Esophagus muscularis mucosa (tissue), 4 donors: ENCODE results near the gene VILL. TPM values are rescaled to one million over a fixed set of nuclear protein-coding genes. Genes with fewer than 3 reads are reported as not detected.

ENCODE experiments used
- DNase-seq: peaks from one replicate; pipeline ENCODE4 v3.0.0-alpha.2; 2017; ENCODE audit errors: extremely low spot score
- H3K27ac ChIP-seq, 4 donors: fragments of 200-600 bp; sonication (generic); replicated peaks in 1 of 4; 1 replicate in 3 of 4; 2 replicates in 1 of 4; pipeline ENCODE4 v1.5.1; 2016 to 2019; ENCODE audit warnings: mild to moderate bottlenecking in 1 of 4
- H3K27me3 ChIP-seq, 4 donors: fragments of 200-600 bp; sonication (generic); one replicate each; pipeline versions ENCODE4 v1.5.1 to v1.6.0; 2016 to 2019
- H3K36me3 ChIP-seq, 4 donors: fragments of 200-600 bp; sonication (generic); one replicate each; pipeline ENCODE4 v1.5.1; 2016 to 2019
- H3K4me1 ChIP-seq, 4 donors: fragments of 200-600 bp; sonication (generic); one replicate each; pipeline ENCODE4 v1.5.1; 2016 to 2019
- H3K4me3 ChIP-seq, 4 donors: fragments of 200-600 bp; sonication (generic); 1 replicate in 2 of 4; 2 replicates in 2 of 4; pipeline ENCODE4 v1.5.1; 2016 to 2019; ENCODE audit warnings: mild to moderate bottlenecking in 4 of 4, moderate library complexity in 1 of 4
- H3K9me3 ChIP-seq, 4 donors: fragments of 200-600 bp; sonication (generic); 1 replicate in 3 of 4; 2 replicates in 1 of 4; pipeline ENCODE4 v1.5.1; 2016 to 2019
- CTCF ChIP-seq, 3 experiments: fragments of 200-600 bp in 2 of 3; fragments of 450-650 bp in 1 of 3; sonication (generic) in 2 of 3; IDR thresholded peaks; one replicate each; pipeline ENCODE4 v1.5.1; 2017 to 2019; ENCODE audit warnings: antibody characterized with exemption in 3 of 3, mild to moderate bottlenecking in 2 of 3, moderate library complexity in 1 of 3
- EP300 ChIP-seq: sonication (generic); formaldehyde crosslinking; IDR thresholded peaks from one replicate; pipeline ENCODE4 v1.6.1; 2017; ENCODE audit warnings: antibody characterized with exemption
- POLR2A ChIP-seq: fragments of 450-650 bp; IDR thresholded peaks from one replicate; pipeline ENCODE4 v1.6.1; 2017; ENCODE audit warnings: antibody characterized with exemption, moderate library complexity, mild to moderate bottlenecking, low read depth
- POLR2AphosphoS5 ChIP-seq, 2 donors: sonication (generic); formaldehyde crosslinking; IDR thresholded peaks; one replicate each; pipeline ENCODE4 v1.6.1; 2017; ENCODE audit warnings: antibody characterized with exemption in 2 of 2
- WGBS: methylation state at CpG from one replicate; pipeline ENCODE4 v1.1.5; 2018; 5-methylcytosine and 5-hydroxymethylcytosine counted together
- intact Hi-C: fragments of 100-400 bp; cut with DNase I; formaldehyde crosslinking; loops from one replicate; pipeline ENCODE4 v1.15.1; 2023
- total RNA-seq, 4 donors: library from RNA; depleted of rRNA; stranded (reverse); fragments of >200 nt; gene quantifications; one replicate each; pipeline versions ENCODE4 v1.1.0 to v1.2.1, GENCODE V29; 2016

Gene VILL
- total RNA-seq, 4 donors from 2014 or later = 3.2 to 5.1 (median 4.4) TPM

- 89% methylated on average over 17 of the region's 21 CpGs for WGBS
- TF ChIP-seq EP300 = no peak
- TF ChIP-seq POLR2A = no peak
- TF ChIP-seq POLR2AphosphoS5 (IDR thresholded peaks at IDR 0.05) = no peak
- TF ChIP-seq CTCF (IDR thresholded peaks at IDR 0.05) = no peak
- Histone ChIP-seq H3K27ac (no peak overlapping the region), H3K4me3 (no peak overlapping the region), H3K36me3 (peaks cover 23 to 83% (median 64%) of the 10 kb centered on the region in 4 donors), H3K4me1 (no peaks in the 10 kb centered on the region), H3K9me3 (peaks cover 0 to 4% (median 1%) of the 10 kb centered on the region in 4 donors), H3K27me3 (no peaks in the 10 kb centered on the region)
- intact Hi-C loops = no loop called here
- no peak for DNase-seq
Observed at GRCh38 chr3:38011111-38011510, 20.5 kb downstream of the VILL start.

GRCh38 chr3:38015485-38015884 is 24.9 kb downstream of the VILL start:
- intact Hi-C loops = no loop called here
- Histone ChIP-seq H3K27ac (no peak overlapping the region), H3K4me1 (no peaks in the 10 kb centered on the region), H3K4me3 (no peak overlapping the region), H3K27me3 (no peaks in the 10 kb centered on the region), H3K9me3 (peaks cover 0 to 9% (median 3%) of the 10 kb centered on the region in 4 donors), H3K36me3 (peaks cover 31 to 84% (median 66%) of the 10 kb centered on the region in 4 donors)
- DNase-seq = no peak
- 85% methylated on average over 3 of the region's 3 CpGs for WGBS
- TF ChIP-seq POLR2AphosphoS5 (IDR thresholded peaks at IDR 0.05) = no peak
- TF ChIP-seq CTCF (IDR thresholded peaks at IDR 0.05) = no peak
- no peak for TF ChIP-seq EP300
- no peak for TF ChIP-seq POLR2A

- peaks cover 0 to 9% (median 3%) of the 10 kb centered on the region in 4 donors for H3K9me3 ChIP-seq
- no peak overlapping the region for H3K4me3 ChIP-seq
- intact Hi-C loops = no loop called here
- WGBS = 87% methylated on average over 2 of the region's 3 CpGs
- peaks cover 28 to 79% (median 62%) of the 10 kb centered on the region in 4 donors for H3K36me3 ChIP-seq
- no peaks in the 10 kb centered on the region for H3K27me3 ChIP-seq
- DNase-seq = no peak
- TF ChIP-seq EP300 = no peak
- no peak for TF ChIP-seq POLR2A
- no peak for TF ChIP-seq POLR2AphosphoS5 (IDR thresholded peaks at IDR 0.05)
- TF ChIP-seq CTCF (IDR thresholded peaks at IDR 0.05) = no peak
- H3K4me1 ChIP-seq = no peaks in the 10 kb centered on the region
- H3K27ac ChIP-seq = no peak overlapping the region
Observed at GRCh38 chr3:38015984-38016383, 25.4 kb downstream of the VILL start.

- WGBS = 96% methylated on average over 13 of the region's 13 CpGs
- peaks cover 24 to 74% (median 57%) of the 10 kb centered on the region in 4 donors for H3K36me3 ChIP-seq
- no peaks in the 10 kb centered on the region for H3K4me1 ChIP-seq
- H3K27me3 ChIP-seq = no peaks in the 10 kb centered on the region
- intact Hi-C loops = no loop called here
- no peak for DNase-seq
- H3K4me3 ChIP-seq = no peak overlapping the region
- peaks cover 0 to 9% (median 3%) of the 10 kb centered on the region in 4 donors for H3K9me3 ChIP-seq
- TF ChIP-seq POLR2A (no peak), EP300 (no peak), CTCF (IDR thresholded peaks at IDR 0.05) (no peak), POLR2AphosphoS5 (IDR thresholded peaks at IDR 0.05) (no peak)
- H3K27ac ChIP-seq = no peak overlapping the region
Observed at GRCh38 chr3:38016410-38016809, 25.8 kb downstream of the VILL start.

GRCh38 chr3:38016847-38017444 is 26.4 kb downstream of the VILL start:
- Histone ChIP-seq H3K9me3 (peaks cover 0 to 9% (median 3%) of the 10 kb centered on the region in 4 donors), H3K4me1 (no peaks in the 10 kb centered on the region), H3K36me3 (peaks cover 24 to 71% (median 55%) of the 10 kb centered on the region in 4 donors), H3K4me3 (no peak overlapping the region), H3K27ac (no peak overlapping the region), H3K27me3 (no peaks in the 10 kb centered on the region)
- TF ChIP-seq CTCF (IDR thresholded peaks at IDR 0.05) (no peak), POLR2AphosphoS5 (IDR thresholded peaks at IDR 0.05) (no peak), EP300 (no peak)
- WGBS = 89% methylated on average over 5 of the region's 6 CpGs
- intact Hi-C loops = no loop called here
- no peak for DNase-seq
